Smooth muscle cell (in vitro differentiated cells): ENCODE measurements around the gene HORMAD2. TPM values are rescaled to one million over a fixed set of nuclear protein-coding genes. Genes with fewer than 3 reads are reported as not detected.

Experiments used
- DNase-seq: peaks from one replicate; lab custom pipeline; 2025; ENCODE audit not compliant: unreplicated experiment; lab: John Stamatoyannopoulos, UW
- H2AFZ ChIP-seq: fragments of 200-600 bp; sonication (generic); 2 replicates; pipeline ENCODE4 v1.6.0; 2016; ENCODE audit warnings: antibody characterized with exemption, low read depth, mild to moderate bottlenecking
- H3F3A ChIP-seq: fragments of 200-600 bp; sonication (generic); 2 replicates; pipeline ENCODE4 v1.6.0; 2017; ENCODE audit warnings: antibody characterized with exemption, low read depth
- H3K27ac ChIP-seq: fragments of 200-600 bp; sonication (generic); 2 replicates; pipeline ENCODE4 v1.5.1; 2016; ENCODE audit warnings: low read depth, mild to moderate bottlenecking
- H3K27me3 ChIP-seq: fragments of 200-600 bp; sonication (generic); 2 replicates; pipeline ENCODE4 v1.6.1; 2016; ENCODE audit warnings: low read depth, mild to moderate bottlenecking
- H3K36me3 ChIP-seq: fragments of 200-600 bp; sonication (generic); 2 replicates; pipeline ENCODE4 v1.5.1; 2016; ENCODE audit warnings: low read depth
- H3K4me1 ChIP-seq: fragments of 200-600 bp; sonication (generic); 2 replicates; pipeline ENCODE4 v1.5.1; 2016; ENCODE audit warnings: low read depth
- H3K4me2 ChIP-seq: fragments of 200-600 bp; sonication (generic); 2 replicates; pipeline ENCODE4 v1.6.0; 2016; ENCODE audit warnings: mild to moderate bottlenecking
- H3K4me3 ChIP-seq: fragments of 200-600 bp; sonication (generic); 2 replicates; pipeline ENCODE4 v1.5.1; 2016; ENCODE audit warnings: mild to moderate bottlenecking
- H3K79me2 ChIP-seq: fragments of 200-600 bp; sonication (generic); 2 replicates; pipeline ENCODE4 v1.6.0; 2016; ENCODE audit warnings: low read depth, mild to moderate bottlenecking
- H3K9ac ChIP-seq: fragments of 200-600 bp; sonication (generic); 2 replicates; pipeline ENCODE4 v1.6.0; 2016; ENCODE audit warnings: low read depth
- H3K9me3 ChIP-seq: fragments of 200-600 bp; sonication (generic); replicated peaks from 2 replicates; pipeline ENCODE4 v1.5.1; 2016; ENCODE audit warnings: low read depth
- H4K20me1 ChIP-seq: fragments of 200-600 bp; sonication (generic); 2 replicates; pipeline ENCODE4 v1.6.0; 2016; ENCODE audit warnings: low read depth
- CTCF ChIP-seq: fragments of 200-600 bp; sonication (generic); IDR thresholded peaks from 2 replicates; pipeline ENCODE4 v1.5.1; 2017; ENCODE audit warnings: borderline replicate concordance, mild to moderate bottlenecking, antibody characterized with exemption; ENCODE audit not compliant: insufficient read depth, poor library complexity, severe bottlenecking
- WGBS: methylation state at CpG from one replicate; pipeline ENCODE4 v1.1.7; 2016; ENCODE audit warnings: low lambda C conversion rate; 5-methylcytosine and 5-hydroxymethylcytosine counted together
- polyA plus RNA-seq: library from polyadenylated mRNA; unstranded; fragments of >200 nt; fragmentation: Nextera tagmentation; extraction: Ambion mirVana; gene quantifications from 2 replicates; pipeline ENCODE4 v1.2.1, GENCODE V29; 2016
- total RNA-seq: library from RNA; depleted of rRNA; stranded (reverse); fragments of >200 nt; gene quantifications from 2 replicates; pipeline ENCODE4 v1.2.3, GENCODE V29; 2014

The HORMAD2 gene
- total and polyA plus RNA-seq, 2 experiments from 2014 or later, result 1.4 TPM; not detected in 1

- H3K4me2 ChIP-seq, result no peak overlapping the region
- DNase-seq, result no peak
- TF ChIP-seq CTCF, result no peak
- no peak overlapping the region for H2AFZ ChIP-seq
- no peaks in the 10 kb centered on the region for H3K27me3 ChIP-seq
- H3K9ac ChIP-seq, result no peak overlapping the region
- H3K4me3 ChIP-seq, result no peak overlapping the region
- H3F3A ChIP-seq, result no peaks in the 10 kb centered on the region
- no peaks in the 10 kb centered on the region for H3K9me3 ChIP-seq
- H3K79me2 ChIP-seq, result no peaks in the 10 kb centered on the region
- WGBS, result 95% methylated on average over 1 of the region's 1 CpG
- no peaks in the 10 kb centered on the region for H3K4me1 ChIP-seq
- H3K27ac ChIP-seq, result no peak overlapping the region
- no peaks in the 10 kb centered on the region for H4K20me1 ChIP-seq
- H3K36me3 ChIP-seq, result no peaks in the 10 kb centered on the region
Observed at GRCh38 chr22:30123463-30123862, 43.2 kb downstream of the HORMAD2 start.

- H3K4me2 ChIP-seq, result no peak overlapping the region
- H3K9ac ChIP-seq, result no peak overlapping the region
- H3K79me2 ChIP-seq, result no peaks in the 10 kb centered on the region
- no peaks in the 10 kb centered on the region for H3K36me3 ChIP-seq
- 61% methylated on average over 1 of the region's 1 CpG for WGBS
- no peaks in the 10 kb centered on the region for H3K4me1 ChIP-seq
- H3F3A ChIP-seq, result no peaks in the 10 kb centered on the region
- no peaks in the 10 kb centered on the region for H3K9me3 ChIP-seq
- H4K20me1 ChIP-seq, result no peaks in the 10 kb centered on the region
- no peak overlapping the region for H3K27ac ChIP-seq
- H2AFZ ChIP-seq, result no peak overlapping the region
- TF ChIP-seq CTCF, result no peak
- no peak for DNase-seq
- H3K4me3 ChIP-seq, result no peak overlapping the region
- no peaks in the 10 kb centered on the region for H3K27me3 ChIP-seq
Observed at GRCh38 chr22:30127749-30128166, 47.5 kb downstream of the HORMAD2 start.

GRCh38 chr22:30128511-30128910 is 48.2 kb downstream of the HORMAD2 start:
- H3K36me3 ChIP-seq, result no peaks in the 10 kb centered on the region
- WGBS, result 78% methylated on average over 2 of the region's 2 CpGs
- H3K27ac ChIP-seq, result no peak overlapping the region

More at GRCh38 chr22:30128511-30128910, 48.2 kb downstream of the HORMAD2 start:
- Histone ChIP-seq H3K9me3 (no peaks in the 10 kb centered on the region), H3F3A (no peaks in the 10 kb centered on the region), H3K4me2 (no peak overlapping the region), H3K9ac (no peak overlapping the region), H3K79me2 (no peaks in the 10 kb centered on the region), H3K4me1 (no peaks in the 10 kb centered on the region), H2AFZ (no peak overlapping the region), H3K4me3 (no peak overlapping the region), H3K27me3 (no peaks in the 10 kb centered on the region), H4K20me1 (no peaks in the 10 kb centered on the region)
- no peak for DNase-seq
- no peak for TF ChIP-seq CTCF
